K562 treated with DMSO at 1 percent for 12 hours (cell line): ENCODE results near the gene COX6A1. TPM values are rescaled to one million over a fixed set of nuclear protein-coding genes. Genes with fewer than 3 reads are reported as not detected.

Source experiments
- total RNA-seq: library from RNA; unstranded; fragments of 300-600 nt; gene quantifications from 2 replicates; pipeline ENCODE4 v1.2.3, GENCODE V29; 2022; ENCODE audit not compliant: insufficient read depth

Gene COX6A1
- total RNA-seq, result 703 and 1,042 TPM in 2 replicates

DNA sequence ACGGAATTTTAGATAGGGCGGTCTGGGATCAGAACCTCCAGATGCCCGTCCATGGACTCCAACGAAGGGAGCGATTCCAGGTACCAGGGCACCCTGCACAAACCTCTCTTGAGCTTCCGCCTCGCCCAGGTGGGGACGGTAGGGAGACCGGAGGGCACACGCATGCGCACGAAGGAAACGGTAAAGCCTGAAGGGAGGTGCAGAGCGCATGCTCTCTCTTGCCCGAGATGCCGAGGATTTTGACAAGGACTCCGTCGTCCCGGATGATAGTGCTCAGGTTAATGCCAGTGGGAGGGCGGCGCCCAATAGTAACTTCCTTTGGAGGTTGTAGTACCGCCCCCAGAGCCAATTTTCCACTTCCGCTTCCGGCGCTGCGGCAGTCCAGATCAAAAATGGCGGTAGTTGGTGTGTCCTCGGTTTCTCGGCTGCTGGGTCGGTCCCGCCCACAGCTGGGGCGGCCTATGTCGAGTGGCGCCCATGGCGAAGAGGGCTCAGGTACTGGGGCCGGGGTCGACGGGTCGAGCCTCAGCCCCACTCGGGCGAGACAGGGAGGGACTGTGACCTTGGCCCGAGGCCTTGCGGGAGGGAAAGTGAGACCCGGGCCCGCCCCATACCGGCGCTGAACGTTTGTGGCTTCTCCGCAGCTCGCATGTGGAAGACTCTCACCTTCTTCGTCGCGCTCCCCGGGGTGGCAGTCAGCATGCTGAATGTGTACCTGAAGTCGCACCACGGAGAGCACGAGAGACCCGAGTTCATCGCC lies at the start of gene COX6A1:
COX6A1 (plus strand) TSS at position 379 of the 760 bp plus-strand sequence; CDS start at position 393, 14 bp downstream.

GRCh38 chr12:120445911-120446843 lies 8.3 kb downstream of the COX6A1 start, which contains the start of the genes GATC and TRIAP1:
TSS of gene GATC (plus strand) at chr12:120446444. CDS start at chr12:120446481, 37 bp downstream.
TSS of gene TRIAP1 (minus strand) at chr12:120446384. CDS start at chr12:120446372, 12 bp downstream.

DNA sequence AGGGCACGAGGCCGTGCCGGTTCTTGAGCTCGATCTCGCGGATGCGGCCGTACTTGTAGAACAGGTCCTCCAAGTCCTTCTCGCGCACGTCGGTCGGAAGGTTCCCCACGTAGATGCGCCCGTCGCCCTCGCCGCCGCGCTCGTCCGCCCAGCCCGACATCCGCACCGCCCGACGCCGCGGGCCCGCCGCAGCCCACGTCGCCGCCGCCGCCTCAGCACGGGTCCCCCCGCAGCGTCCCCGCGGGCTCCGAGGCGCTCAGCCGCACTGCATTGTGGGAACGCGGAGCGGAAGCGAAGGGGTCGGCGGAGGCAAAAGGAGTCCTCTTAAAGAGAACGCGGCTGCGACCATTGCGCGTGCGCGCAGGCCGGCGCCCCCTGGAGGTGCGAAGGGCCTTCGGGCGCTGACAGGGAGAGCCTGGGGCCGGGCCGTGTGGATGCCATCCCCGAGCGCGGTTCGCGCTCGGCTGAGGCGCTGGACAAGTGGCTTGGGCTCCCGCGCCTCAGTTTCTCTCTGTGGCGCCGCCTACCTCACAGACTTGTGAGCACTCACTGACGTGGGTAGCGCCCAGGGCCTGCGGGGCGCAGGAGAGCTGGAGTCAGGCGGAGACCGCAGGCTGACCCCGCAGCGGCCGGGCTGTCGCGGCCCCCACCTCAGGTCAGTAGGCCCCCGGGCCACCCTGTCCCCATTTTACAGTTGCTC lies 31.7 kb downstream of the COX6A1 start, which contains the start of gene SRSF9:
SRSF9 (minus strand) TSS at position 299 of the 700 bp plus-strand sequence; CDS start at position 160, 139 bp downstream.

Other genes starting within 250 kb of the COX6A1 start
- gene GCN1, start 243.4 kb upstream of the COX6A1 start, total RNA-seq, result 18.3 and 78.5 TPM in 2 replicates
- 7,895 and 10,585 TPM in 2 replicates for gene RPLP0, start 237.0 kb upstream of the COX6A1 start, total RNA-seq
- gene PXN, start 172.4 kb upstream of the COX6A1 start, total RNA-seq, result 50.5 and 107 TPM in 2 replicates
- not detected in 2 replicates for gene RNU4-2, start 146.2 kb upstream of the COX6A1 start, total RNA-seq
- not detected in 2 replicates for gene RNU4-1, start 144.9 kb upstream of the COX6A1 start, total RNA-seq
- 5.9 and 7.8 TPM in 2 replicates for gene SIRT4, start 135.8 kb upstream of the COX6A1 start, total RNA-seq
- not detected in 2 replicates for gene PLA2G1B, start 110.3 kb upstream of the COX6A1 start, total RNA-seq
- gene MSI1, start 68.9 kb upstream of the COX6A1 start, total RNA-seq, result not detected in 2 replicates
- gene TRIAP1, start 8.3 kb downstream of the COX6A1 start, total RNA-seq, result 24.7 and 30.4 TPM in 2 replicates
- gene GATC, start 8.3 kb downstream of the COX6A1 start, total RNA-seq, result 8.3 and 17.4 TPM in 2 replicates
- gene SRSF9, start 31.6 kb downstream of the COX6A1 start, total RNA-seq, result 200 and 213 TPM in 2 replicates
- 529 and 566 TPM in 2 replicates for gene DYNLL1, start 58.0 kb downstream of the COX6A1 start, total RNA-seq
- 32.7 and 34.1 TPM in 2 replicates for gene COQ5, start 91.0 kb downstream of the COX6A1 start, total RNA-seq
- 110 and 186 TPM in 2 replicates for gene RNF10, start 96.2 kb downstream of the COX6A1 start, total RNA-seq
- gene POP5, start 143.3 kb downstream of the COX6A1 start, total RNA-seq, result 62.8 and 71.8 TPM in 2 replicates
- gene CABP1, start 202.5 kb downstream of the COX6A1 start, total RNA-seq, result not detected in 2 replicates
- 18.8 and 63.9 TPM in 2 replicates for gene MLEC, start 249.0 kb downstream of the COX6A1 start, total RNA-seq